HepG2 (cell line): Measurements from ENCODE around the gene SLC9C2. TPM values are rescaled to one million over a fixed set of nuclear protein-coding genes. Genes with fewer than 3 reads are reported as not detected.

Experiments used
- ATAC-seq: fragments of 200-7000 bp; cut with Tn5 transposase; 3 replicates; pipeline ENCODE4 v1.9.1; 2020; ENCODE audit warnings: mild to moderate bottlenecking, moderate library complexity
- BruUV-seq: library from RNA; stranded (reverse); fragments of 400-500 nt; replicated peaks from 2 replicates; lab custom pipeline; 2021; lab: Mats Ljungman, UMichigan
- CTCF ChIA-PET: fragments of 300-600 bp; formaldehyde crosslinking; extraction: SDS; loops from one replicate; lab custom pipeline; 2021; ENCODE audit warnings: low total read pairs, inconsistent platforms, low intra/inter-chr PET ratio; lab: Yijun Ruan, JAX
- POLR2A ChIA-PET: fragments of 350-600 bp; sonication (Branson Sonifier 250); formaldehyde crosslinking; loops from one replicate; lab custom pipeline; 2020; ENCODE audit warnings: antibody characterized with exemption, inconsistent platforms; lab: Yijun Ruan, JAX
- DNase-seq: peaks from one replicate; pipeline ENCODE4 v3.0.0-alpha.2; 2015; ENCODE audit warnings: low spot score
- FAIRE-seq: peaks from 3 replicates; lab custom pipeline; 2011; peaks lifted over from hg19 to GRCh38; lab: Jason Lieb, UNC
- H2AFZ ChIP-seq: one replicate; pipeline ENCODE4 v1.6.1; 2011; ENCODE audit warnings: low read length, inconsistent platforms
- H3K27ac ChIP-seq: fragments of 300-600 bp; 3 replicates; pipeline ENCODE4 v1.8.0; 2011; ENCODE audit warnings: mixed run types, mild to moderate bottlenecking, mixed read lengths, low read length, inconsistent platforms; ENCODE audit not compliant: insufficient read depth; ENCODE audit errors: extremely low read length
- H3K27me3 ChIP-seq, 2 experiments: fragments of 200-600 bp in 1 of 2; 2 replicates in 1 of 2; 3 replicates in 1 of 2; pipeline versions ENCODE4 v1.6.0 to v1.8.0; 2011; ENCODE audit warnings: low read length in 2 of 2, mild to moderate bottlenecking in 2 of 2, moderate library complexity in 2 of 2, inconsistent platforms in 1 of 2; ENCODE audit not compliant: insufficient read depth in 2 of 2, control insufficient read depth in 1 of 2
- H3K36me3 ChIP-seq, 2 experiments: fragments of 200-600 bp in 1 of 2; replicated peaks in 1 of 2; 2 replicates in 1 of 2; 3 replicates in 1 of 2; pipeline versions ENCODE4 v1.5.1 to v1.8.0; 2011; ENCODE audit warnings: low read length in 2 of 2, inconsistent platforms in 1 of 2; ENCODE audit not compliant: insufficient read depth in 2 of 2, control insufficient read depth in 1 of 2
- H3K4me1 ChIP-seq: 2 replicates; pipeline ENCODE4 v1.5.1; 2012; ENCODE audit warnings: low read length, inconsistent platforms; ENCODE audit not compliant: insufficient read depth
- H3K4me2 ChIP-seq: 2 replicates; pipeline ENCODE4 v1.6.0; 2011; ENCODE audit warnings: low read depth, low read length, inconsistent platforms
- H3K4me3 ChIP-seq, 3 experiments: fragments of 200-600 bp in 1 of 3; sonication (generic), shearing (Covaris generic) in 1 of 3; replicated peaks in 1 of 3; 2 replicates each; pipeline ENCODE4 v1.5.1; 2011 to 2016; ENCODE audit warnings: low read length in 3 of 3, inconsistent platforms in 2 of 3, low read depth in 2 of 3, mild to moderate bottlenecking in 2 of 3, control low read depth in 1 of 3, mixed read lengths in 1 of 3; ENCODE audit not compliant: insufficient read depth in 1 of 3
- H3K79me2 ChIP-seq: one replicate; pipeline ENCODE4 v1.6.1; 2011; ENCODE audit warnings: low read length, inconsistent platforms; ENCODE audit not compliant: insufficient read depth
- H3K9ac ChIP-seq: 2 replicates; pipeline ENCODE4 v1.6.0; 2011; ENCODE audit warnings: mild to moderate bottlenecking, low read depth, low read length, inconsistent platforms; ENCODE audit not compliant: insufficient read depth
- H3K9me3 ChIP-seq: 2 replicates; pipeline ENCODE4 v1.5.1; 2012; ENCODE audit warnings: mild to moderate bottlenecking, low read length
- H4K20me1 ChIP-seq: 2 replicates; pipeline ENCODE4 v1.6.0; 2011; ENCODE audit warnings: inconsistent platforms, mild to moderate bottlenecking, low read length, moderate library complexity; ENCODE audit not compliant: insufficient read depth
- AGO1 ChIP-seq: fragments of 200-400 bp; formaldehyde crosslinking; IDR thresholded peaks from 2 replicates; pipeline ENCODE4 v1.6.1; 2017; ENCODE audit warnings: mild to moderate bottlenecking, low read depth, low read length, moderate library complexity; ENCODE audit not compliant: poor library complexity, severe bottlenecking
- HDAC1 ChIP-seq: sonication (generic); formaldehyde crosslinking; IDR thresholded peaks from 2 replicates; pipeline ENCODE4 v1.5.1; 2020; ENCODE audit warnings: mild to moderate bottlenecking, missing genetic modification reagents
- ISL2 ChIP-seq: sonication (generic); formaldehyde crosslinking; IDR thresholded peaks from 2 replicates; pipeline ENCODE4 v1.5.0; 2020; ENCODE audit warnings: missing genetic modification reagents
- KLF12 ChIP-seq: sonication (generic); formaldehyde crosslinking; IDR thresholded peaks from 2 replicates; pipeline ENCODE4 v1.4.0; 2020; ENCODE audit warnings: missing genetic modification reagents, borderline replicate concordance
- PHF21A ChIP-seq: sonication (generic); formaldehyde crosslinking; IDR thresholded peaks from 2 replicates; pipeline ENCODE4 v1.5.0; 2020; ENCODE audit warnings: mild to moderate bottlenecking, missing genetic modification reagents
- SAP130 ChIP-seq: IDR thresholded peaks from 2 replicates; pipeline ENCODE4 v1.6.1; 2016; ENCODE audit warnings: low read depth
- ZBTB2 ChIP-seq: sonication (generic); formaldehyde crosslinking; IDR thresholded peaks from 2 replicates; pipeline ENCODE4 v1.8.0; 2022; ENCODE audit warnings: low read depth, missing genetic modification reagents
- ZKSCAN1 ChIP-seq: fragments of 150-350 bp; IDR thresholded peaks from 2 replicates; pipeline ENCODE4 v1.6.1; 2014; ENCODE audit warnings: low read length
- ZNF124 ChIP-seq: sonication (generic); formaldehyde crosslinking; IDR thresholded peaks from 2 replicates; pipeline ENCODE4 v1.4.0; 2020; ENCODE audit warnings: missing genetic modification reagents
- ZNF558 ChIP-seq: sonication (generic); formaldehyde crosslinking; IDR thresholded peaks from 2 replicates; pipeline ENCODE4 v1.9.0; 2022; ENCODE audit warnings: mild to moderate bottlenecking, missing genetic modification reagents, borderline replicate concordance
- ZNF709 ChIP-seq: sonication (generic); formaldehyde crosslinking; IDR thresholded peaks from 2 replicates; pipeline ENCODE4 v1.5.0; 2020; ENCODE audit warnings: mild to moderate bottlenecking, missing genetic modification reagents
- ZSCAN9 ChIP-seq: IDR thresholded peaks from 2 replicates; pipeline ENCODE4 v1.6.1; 2016; ENCODE audit warnings: borderline replicate concordance
- WGBS: methylation state at CpG from one replicate; pipeline ENCODE4 v1.1.6; 2017; ENCODE audit warnings: low lambda C conversion rate; 5-methylcytosine and 5-hydroxymethylcytosine counted together
- in situ Hi-C: cut with HindIII; loops from 2 replicates; pipeline ENCODE4 v1.10.0; 2017; ENCODE audit warnings: low pct_unique_long_range_greater_than_20kb; ENCODE audit not compliant: extremely low pct_ligation_motif_present
- intact Hi-C: fragments of 100-400 bp; cut with micrococcal nuclease; formaldehyde crosslinking; loops from one replicate; pipeline ENCODE4 v1.10.0; 2022; ENCODE audit not compliant: unreplicated experiment
- polyA plus RNA-seq, 8 experiments: library from polyadenylated mRNA; depleted of rRNA in 3 of 8; stranded (reverse) in 7 of 8; unstranded in 1 of 8; fragments of >200 nt; fragmentation: Illumina TruSeq in 4 of 8; extraction: Trizol in 4 of 8; gene quantifications; 2 replicates each; pipeline versions ENCODE4 v1.2.1 to v1.2.3, GENCODE V29; 2011 to 2016; ENCODE audit warnings: low read depth in 4 of 8, missing spikeins in 1 of 8, mixed read lengths in 1 of 8; ENCODE audit not compliant: insufficient read depth in 1 of 8
- total RNA-seq, 5 experiments: library from RNA; depleted of rRNA; stranded (reverse); fragments of >200 nt; fragmentation: Illumina TruSeq; extraction: Trizol; gene quantifications; 2 replicates each; pipeline ENCODE4 v1.2.3, GENCODE V29; 2016; ENCODE audit warnings: low read depth in 1 of 5
- TF ChIP-seq, protein P1 (sequence below): IDR thresholded peaks from 2 replicates; pipeline ENCODE4 v1.6.1; 2012; ENCODE audit warnings: low read depth, low read length, improper control_type of control experiment
- TF ChIP-seq, protein P2 (sequence below): IDR thresholded peaks from 2 replicates; pipeline ENCODE4 v1.6.1; 2016; ENCODE audit warnings: low read depth, borderline replicate concordance

SLC9C2 gene
- total and polyA plus RNA-seq, 2 of the 13 experiments (the other 11 are each of a cell fraction or from before 2014, with no cell fraction given): 0.03 TPM; not detected in 1

- TF ChIP-seq AGO1 (no peak), ZBTB2 (CRISPR knock-in tag) (no peak), ZKSCAN1 (peak; percentile 86)
- TF ChIP-seq, all 625 proteins: peak for 5
These were observed 126.6 kb downstream of the SLC9C2 start (continued) for GRCh38 chr1:173476197-173476664.

DNA sequence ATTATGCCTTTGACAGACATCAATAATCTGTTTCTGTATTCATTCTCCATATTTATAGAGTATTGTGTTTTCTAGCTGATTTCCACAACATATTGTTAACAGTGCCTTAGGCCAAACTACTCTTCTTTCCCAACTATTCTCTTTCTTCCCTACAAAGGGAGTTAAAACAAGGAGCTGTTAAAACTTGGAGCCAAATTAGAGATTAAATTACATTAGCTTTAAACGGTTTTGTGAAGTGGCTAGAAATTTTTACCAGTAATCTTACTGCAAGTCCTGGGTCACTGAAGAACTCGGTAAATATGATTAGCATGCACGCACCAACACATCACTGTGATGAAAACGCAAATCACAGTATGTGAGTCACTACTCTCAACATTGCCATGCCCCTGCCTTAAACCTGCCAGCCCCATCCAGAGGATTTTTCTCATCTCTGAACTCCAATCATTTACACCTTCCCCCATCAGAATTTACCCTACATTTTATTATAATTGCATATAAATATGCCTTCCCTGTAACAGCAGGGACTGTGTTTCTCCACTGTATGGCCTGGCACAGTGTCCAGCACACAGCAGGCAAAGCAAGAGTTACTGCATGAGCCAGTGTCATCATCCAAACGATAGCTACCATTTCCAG, 127.2 kb downstream of the SLC9C2 start:
- Histone ChIP-seq H3K27ac (peak overlapping the region; percentile 87), H3K4me1 (peaks cover 49% of the 10 kb centered on the region), H3K79me2 (peaks cover 53% of the 10 kb centered on the region), H2AFZ (no peak overlapping the region), H3K9me3 (peaks cover 12% of the 10 kb centered on the region), H3K4me3 (peak overlapping the region; percentile 75 to 91 (median 91)), H4K20me1 (peaks cover 15% of the 10 kb centered on the region), H3K9ac (peak overlapping the region; percentile 77), H3K36me3 (0 out of 5 replicates have a peak, but pooled peaks cover 1 to 5% of the 10 kb centered on the region in 2 experiments), H3K27me3 (no peaks in the 10 kb centered on the region; a peak in 1 of 5 replicates), H3K4me2 (peak overlapping the region; percentile 88)
- DNase-seq (peak; percentile 33), FAIRE-seq (no peak), ATAC-seq (peak; percentile 24)
- intact Hi-C loops: no loop called here
- no TSS peak for BruUV-seq
- 2% methylated on average over 5 of the region's 5 CpGs for WGBS
- ChIA-PET CTCF (no interaction called here), POLR2A (interaction anchor here (0.6 to 3.7 kb wide), 10 partner anchors 11 to 1524 kb away, joined by 3 to 25 read pairs (median 8); partner anchors contain the start of genes CACYBP, CENPL, DARS2 and GAS5)
- in situ Hi-C loops: no loop called here
- TF ChIP-seq ZNF709: no peak
- no peak for TF ChIP-seq HDAC1 (CRISPR knock-in tag)
- TF ChIP-seq ISL2: no peak
- 0 out of 2 replicates have a peak, but pooled peaks have one; percentile 40 for TF ChIP-seq ZNF558 (CRISPR knock-in tag)
- no peak for TF ChIP-seq KLF12 (CRISPR knock-in tag)
- TF ChIP-seq, protein P1, sequence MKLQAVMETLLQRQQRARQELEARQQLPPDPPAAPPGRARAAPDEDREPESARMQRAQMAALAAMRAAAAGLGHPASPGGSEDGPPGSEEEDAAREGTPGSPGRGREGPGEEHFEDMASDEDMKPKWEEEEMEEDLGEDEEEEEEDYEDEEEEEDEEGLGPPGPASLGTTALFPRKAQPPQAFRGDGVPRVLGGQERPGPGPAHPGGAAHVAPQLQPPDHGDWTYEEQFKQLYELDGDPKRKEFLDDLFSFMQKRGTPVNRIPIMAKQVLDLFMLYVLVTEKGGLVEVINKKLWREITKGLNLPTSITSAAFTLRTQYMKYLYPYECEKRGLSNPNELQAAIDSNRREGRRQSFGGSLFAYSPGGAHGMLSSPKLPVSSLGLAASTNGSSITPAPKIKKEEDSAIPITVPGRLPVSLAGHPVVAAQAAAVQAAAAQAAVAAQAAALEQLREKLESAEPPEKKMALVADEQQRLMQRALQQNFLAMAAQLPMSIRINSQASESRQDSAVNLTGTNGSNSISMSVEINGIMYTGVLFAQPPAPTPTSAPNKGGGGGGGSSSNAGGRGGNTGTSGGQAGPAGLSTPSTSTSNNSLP: peak; percentile 65; the same call in 1 of the 2 replicates
- TF ChIP-seq, protein P2, sequence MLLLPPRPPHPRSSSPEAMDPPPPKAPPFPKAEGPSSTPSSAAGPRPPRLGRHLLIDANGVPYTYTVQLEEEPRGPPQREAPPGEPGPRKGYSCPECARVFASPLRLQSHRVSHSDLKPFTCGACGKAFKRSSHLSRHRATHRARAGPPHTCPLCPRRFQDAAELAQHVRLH (CRISPR knock-in tag): no peak
- TF ChIP-seq SAP130 (CRISPR knock-in tag): peak; percentile 53; the same call in 1 of the 2 replicates
- TF ChIP-seq PHF21A: peak; percentile 52; the same call in 1 of the 2 replicates
- TF ChIP-seq ZNF124 (CRISPR knock-in tag): no peak
- no peak for TF ChIP-seq ZSCAN9 (CRISPR knock-in tag)
